ENCODE results near the gene ZBTB44. TPM values are rescaled to one million over a fixed set of nuclear protein-coding genes. Genes with fewer than 3 reads are reported as not detected.

The ZBTB44 gene
- total and polyA plus RNA-seq, 3 donors from 2014 or later: 103 to 158 (median 125) TPM

- intact Hi-C loops (cut with DNase I; ENCODE audit: low total_unique reads): no loop called here
- 95 to 98% methylated on average over 4 of the region's 4 CpGs for WGBS, 2 donors
- no peaks in the 10 kb centered on the region for H3K4me1 ChIP-seq
Observed at GRCh38 chr11:130227373-130227772, 87.3 kb downstream of the ZBTB44 start.

GRCh38 chr11:130223291-130223971 is 91.3 kb downstream of the ZBTB44 start:
- Histone ChIP-seq H3K9me3 (no peaks in the 10 kb centered on the region), H3K36me3 (ENCODE audit: low read depth, missing control alignments) (no peaks in the 10 kb centered on the region), H3K27me3 (no peaks in the 10 kb centered on the region), H3K4me3 (no peak overlapping the region), H3K4me1 (no peaks in the 10 kb centered on the region), H3K27ac (no peak overlapping the region)
- no peak for TF ChIP-seq CTCF (IDR thresholded peaks at IDR 0.05)
- no peak for TF ChIP-seq POLR2A (IDR thresholded peaks at IDR 0.05)
- no peak for DNase-seq
- WGBS, 2 donors: 78 to 81% methylated on average over 12 of the region's 12 CpGs
- intact Hi-C loops (cut with DNase I; ENCODE audit: low total_unique reads): no loop called here

More at GRCh38 chr11:130227373-130227772, 87.3 kb downstream of the ZBTB44 start:
- Histone ChIP-seq H3K36me3 (ENCODE audit: low read depth, missing control alignments) (no peaks in the 10 kb centered on the region), H3K27me3 (no peaks in the 10 kb centered on the region), H3K9me3 (no peaks in the 10 kb centered on the region), H3K4me3 (no peak overlapping the region), H3K27ac (no peak overlapping the region)
- TF ChIP-seq CTCF (IDR thresholded peaks at IDR 0.05) (no peak), POLR2A (IDR thresholded peaks at IDR 0.05) (no peak)
- DNase-seq: no peak

- peaks cover 21% of the 10 kb centered on the region for H3K4me1 ChIP-seq
- TF ChIP-seq POLR2A (IDR thresholded peaks at IDR 0.05) (no peak), CTCF (IDR thresholded peaks at IDR 0.05) (no peak)
- H3K27ac ChIP-seq: no peak overlapping the region
- H3K9me3 ChIP-seq: no peaks in the 10 kb centered on the region
- no peak for DNase-seq
- H3K27me3 ChIP-seq: no peaks in the 10 kb centered on the region
- 79 to 89% methylated on average over 13 to 19 of the region's 19 CpGs for WGBS, 2 donors
- no peak overlapping the region for H3K4me3 ChIP-seq
- intact Hi-C loops (cut with DNase I; ENCODE audit: low total_unique reads): no loop called here
- H3K36me3 ChIP-seq (ENCODE audit: low read depth, missing control alignments): no peaks in the 10 kb centered on the region
Observed at GRCh38 chr11:130220311-130221035, 94.2 kb downstream of the ZBTB44 start.

- 91 to 92% methylated on average over 8 of the region's 8 CpGs for WGBS, 2 donors
Observed at GRCh38 chr11:130219148-130219547, 95.6 kb downstream of the ZBTB44 start.

More at GRCh38 chr11:130219148-130219547, 95.6 kb downstream of the ZBTB44 start:
- H3K27ac ChIP-seq: no peak overlapping the region
- H3K9me3 ChIP-seq: no peaks in the 10 kb centered on the region
- intact Hi-C loops (cut with DNase I; ENCODE audit: low total_unique reads): loop anchor here (10.0 kb wide), 1 partner anchor 206 kb away; the partner anchor contains the start of gene ADAMTS8
- no peak for DNase-seq
- no peak overlapping the region for H3K4me3 ChIP-seq
- no peaks in the 10 kb centered on the region for H3K27me3 ChIP-seq
- TF ChIP-seq CTCF (IDR thresholded peaks at IDR 0.05) (no peak), POLR2A (IDR thresholded peaks at IDR 0.05) (no peak)
- peaks cover 21% of the 10 kb centered on the region for H3K4me1 ChIP-seq
- H3K36me3 ChIP-seq (ENCODE audit: low read depth, missing control alignments): no peaks in the 10 kb centered on the region

Data from testis (tissue), 3 donors.